A673 (cell line): Measurements from ENCODE around the gene ELOVL5. TPM values are rescaled to one million over a fixed set of nuclear protein-coding genes. Genes with fewer than 3 reads are reported as not detected.

Experiments
- BruUV-seq: library from RNA; stranded (reverse); fragments of 400-500 nt; replicated peaks from 2 replicates; lab custom pipeline; 2021; lab: Mats Ljungman, UMichigan
- CTCF ChIA-PET: fragments of 300-600 bp; sonication (Branson Sonifier 250); formaldehyde crosslinking; loops from one replicate; lab custom pipeline; 2022; ENCODE audit warnings: antibody characterized with exemption; lab: Charles Lee
- POLR2A ChIA-PET: fragments of 300-600 bp; sonication (Branson Sonifier 250); formaldehyde crosslinking; loops from one replicate; lab custom pipeline; 2022; ENCODE audit warnings: antibody characterized with exemption; ENCODE audit not compliant: low non-redundant PET; lab: Charles Lee
- DNase-seq: peaks from one replicate; pipeline ENCODE4 v3.0.0-alpha.2; 2015; ENCODE audit warnings: low spot score
- H3K27ac ChIP-seq: fragments of 200-600 bp; sonication (generic); 2 replicates; pipeline ENCODE4 v1.5.1; 2016; ENCODE audit warnings: mixed run types, low read depth, mild to moderate bottlenecking, mixed read lengths, antibody characterized with exemption, low read length; ENCODE audit not compliant: poor library complexity, severe bottlenecking
- H3K27me3 ChIP-seq: fragments of 200-600 bp; sonication (generic); replicated peaks from 2 replicates; pipeline ENCODE4 v1.6.1; 2017; ENCODE audit warnings: mixed run types, low read depth, mild to moderate bottlenecking, mixed read lengths, antibody characterized with exemption, low read length; ENCODE audit not compliant: insufficient read depth, poor library complexity
- H3K36me3 ChIP-seq: fragments of 200-600 bp; sonication (generic); 2 replicates; pipeline ENCODE4 v1.6.1; 2016; ENCODE audit warnings: mixed run types, mild to moderate bottlenecking, mixed read lengths, antibody characterized with exemption, low read length; ENCODE audit not compliant: insufficient read depth, poor library complexity, severe bottlenecking
- H3K4me1 ChIP-seq: fragments of 200-600 bp; sonication (generic); 2 replicates; pipeline ENCODE4 v1.6.1; 2017; ENCODE audit warnings: mixed run types, mild to moderate bottlenecking, mixed read lengths, antibody characterized with exemption, low read length; ENCODE audit not compliant: insufficient read depth, poor library complexity, severe bottlenecking
- H3K4me3 ChIP-seq: fragments of 200-600 bp; sonication (generic); 2 replicates; pipeline ENCODE4 v1.5.1; 2016; ENCODE audit warnings: low read depth, mixed run types, mild to moderate bottlenecking, mixed read lengths, low read length; ENCODE audit not compliant: poor library complexity, severe bottlenecking
- H3K9me3 ChIP-seq: fragments of 200-600 bp; sonication (generic); 2 replicates; pipeline ENCODE4 v1.6.1; 2016; ENCODE audit warnings: mixed run types, low read depth, mild to moderate bottlenecking, mixed read lengths, antibody characterized with exemption, low read length; ENCODE audit not compliant: poor library complexity, severe bottlenecking
- CTCF ChIP-seq: fragments of 300-800, 200-600 bp; sonication (generic); conservative IDR thresholded peaks from 2 replicates; pipeline ENCODE4 v1.5.1; 2017; ENCODE audit warnings: low read depth, mild to moderate bottlenecking, antibody characterized with exemption, low read length, moderate library complexity, mixed read lengths
- EZH2 ChIP-seq: fragments of 200-600 bp; sonication (generic); IDR thresholded peaks from 2 replicates; pipeline ENCODE4 v1.6.1; 2017; ENCODE audit warnings: borderline replicate concordance, low read depth, mild to moderate bottlenecking, mixed read lengths, antibody characterized with exemption, low read length; ENCODE audit not compliant: poor library complexity, severe bottlenecking
- intact Hi-C: fragments of 100-400 bp; cut with micrococcal nuclease; formaldehyde crosslinking; loops from one replicate; pipeline ENCODE4 v1.10.0; 2022; ENCODE audit not compliant: unreplicated experiment
- total RNA-seq: library from RNA; stranded (reverse); gene quantifications from 2 replicates; pipeline ENCODE4 v1.2.3, GENCODE V29; 2021

The ELOVL5 gene
- total RNA-seq, 1 experiment from 2014 or later = 98.5 TPM

GRCh38 chr6:53377289-53377688 lies 28.5 kb upstream of the ELOVL5 start:
- BruUV-seq = no TSS peak
- Histone ChIP-seq H3K27ac (no peak overlapping the region), H3K4me1 (no peaks in the 10 kb centered on the region), H3K9me3 (no peaks in the 10 kb centered on the region), H3K4me3 (no peak overlapping the region), H3K36me3 (no peaks in the 10 kb centered on the region), H3K27me3 (peaks cover 3% of the 10 kb centered on the region)
- intact Hi-C loops = no loop called here
- CTCF ChIA-PET = no interaction called here
- POLR2A ChIA-PET = no interaction called here
- TF ChIP-seq EZH2 (no peak), CTCF (no peak)
- DNase-seq = no peak

GRCh38 chr6:53376661-53377226 lies 28.0 kb upstream of the ELOVL5 start:
- CTCF ChIA-PET = no interaction called here
- peaks cover 3% of the 10 kb centered on the region for H3K27me3 ChIP-seq
- POLR2A ChIA-PET = no interaction called here
- H3K4me3 ChIP-seq = no peak overlapping the region
- H3K36me3 ChIP-seq = no peaks in the 10 kb centered on the region
- no peak for DNase-seq
- no TSS peak for BruUV-seq
- intact Hi-C loops = no loop called here
- H3K9me3 ChIP-seq = no peaks in the 10 kb centered on the region
- no peak for TF ChIP-seq CTCF
- no peak for TF ChIP-seq EZH2
- H3K27ac ChIP-seq = no peak overlapping the region
- no peaks in the 10 kb centered on the region for H3K4me1 ChIP-seq

GRCh38 chr6:53375847-53376246 lies 27.1 kb upstream of the ELOVL5 start:
- no TSS peak for BruUV-seq
- no peak overlapping the region for H3K4me3 ChIP-seq
- intact Hi-C loops = no loop called here
- no peaks in the 10 kb centered on the region for H3K9me3 ChIP-seq
- no peak overlapping the region for H3K27ac ChIP-seq
- TF ChIP-seq EZH2 = no peak
- TF ChIP-seq CTCF = no peak
- CTCF ChIA-PET = no interaction called here
- no peaks in the 10 kb centered on the region for H3K4me1 ChIP-seq
- no peak for DNase-seq
- peaks cover 3% of the 10 kb centered on the region for H3K27me3 ChIP-seq
- POLR2A ChIA-PET = no interaction called here
- H3K36me3 ChIP-seq = no peaks in the 10 kb centered on the region
